Activated CD8-positive, alpha-beta memory T cell treated with anti-CD3 and anti-CD28 coated beads, Interleukin-2, amount 50 U/mL, for 4 hours (primary cell): ENCODE measurements around the gene GRWD1.
"Not testable (repeated sequence)": the region's sequence is repeated elsewhere in the genome, so short reads cannot be mapped to it uniquely, and the experiment has no call there.

Experiments
- DNase-seq: peaks from one replicate; pipeline ENCODE4 v3.0.0-alpha.2; 2020

Gene GRWD1

GRCh38 chr19:48480558-48481500, 35.0 kb downstream of the GRWD1 start:
- peak; percentile 50 for DNase-seq

- no peak for DNase-seq
Measured at GRCh38 chr19:48481846-48482639, 36.3 kb downstream of the GRWD1 start.

GRCh38 chr19:48483301-48483700, 37.5 kb downstream of the GRWD1 start:
- no peak for DNase-seq

- DNase-seq, result no peak
Measured at GRCh38 chr19:48484247-48484893, 38.6 kb downstream of the GRWD1 start.

GRCh38 chr19:48484931-48485612, 39.3 kb downstream of the GRWD1 start:
- no peak for DNase-seq

GRCh38 chr19:48486706-48487105, 40.9 kb downstream of the GRWD1 start:
- DNase-seq, result not testable (repeated sequence)

- no peak for DNase-seq
Measured at GRCh38 chr19:48487544-48487943, 41.8 kb downstream of the GRWD1 start.

GRCh38 chr19:48487948-48488347, 42.2 kb downstream of the GRWD1 start:
- no peak for DNase-seq

- DNase-seq, result not testable (repeated sequence)
Measured at GRCh38 chr19:48488478-48488877, 42.7 kb downstream of the GRWD1 start.

- DNase-seq, result peak; percentile 85
Measured at GRCh38 chr19:48489608-48490216, 43.9 kb downstream of the GRWD1 start.

GRCh38 chr19:48490981-48491792, 45.4 kb downstream of the GRWD1 start:
- peak; percentile 62 for DNase-seq

GRCh38 chr19:48491793-48492123, 46.0 kb downstream of the GRWD1 start:
- no peak for DNase-seq

GRCh38 chr19:48492925-48493717, 47.3 kb downstream of the GRWD1 start:
- DNase-seq, result peak; percentile 78

- no peak for DNase-seq
Measured at GRCh38 chr19:48493718-48494401, 48.1 kb downstream of the GRWD1 start.

GRCh38 chr19:48495396-48495795, 49.6 kb downstream of the GRWD1 start:
- DNase-seq, result no peak

GRCh38 chr19:48496959-48497727, 51.4 kb downstream of the GRWD1 start:
- no peak for DNase-seq

GRCh38 chr19:48497728-48498594, 52.2 kb downstream of the GRWD1 start:
- DNase-seq, result no peak
